ENCODE measurements around the gene APC. TPM values are rescaled to one million over a fixed set of nuclear protein-coding genes. Genes with fewer than 3 reads are reported as not detected.

APC gene
- total and polyA plus RNA-seq, 10 of the 15 experiments (the other 5 are each of a cell fraction or from before 2014, with no cell fraction given), result 3.2 to 23.3 (median 13.8) TPM

- SMC1A ChIA-PET (ENCODE audit: uncharacterized antibody, unreplicated experiment), result interaction anchor here (0.7 to 3.7 kb wide), 8 partner anchors 9 to 60 kb away, joined by 3 to 19 read pairs (median 4); no protein-coding TSS in a partner anchor
- POLR2A ChIA-PET, result interaction anchor here (0.6 to 0.7 kb wide), 3 partner anchors 10 to 50 kb away, joined by 3 read pairs; no protein-coding TSS in a partner anchor
- in situ Hi-C loops (cut with MboI) (no loop called here), intact Hi-C loops (cut with micrococcal nuclease; ENCODE audit: unreplicated experiment) (loop anchor here (10.0 kb wide), 1 partner anchor 217 kb away; no protein-coding TSS in a partner anchor)
- Histone ChIP-seq H2AFZ (ENCODE audit: control insufficient read depth, low read depth, low read length) (no peak overlapping the region), H3K4me3 (no peak overlapping the region), H3K9ac (ENCODE audit: control insufficient read depth, insufficient read depth, low read length) (no peak overlapping the region), H3K27ac (ENCODE audit: control insufficient read depth, insufficient read depth) (no peak overlapping the region), H3K9me3 (replicated peaks; ENCODE audit: control insufficient read depth, insufficient read depth, low read length) (no peaks in the 10 kb centered on the region), H3K36me3 (ENCODE audit: control insufficient read depth in 2 of 2, insufficient read depth in 2 of 2, low read length in 1 of 2) (no peaks in the 10 kb centered on the region), H3K4me1 (ENCODE audit: control insufficient read depth, insufficient read depth, low read length) (no peaks in the 10 kb centered on the region), H3K79me2 (ENCODE audit: control insufficient read depth, insufficient read depth, low read length) (no peaks in the 10 kb centered on the region), H3K4me2 (ENCODE audit: control insufficient read depth, insufficient read depth) (no peak overlapping the region), H4K20me1 (ENCODE audit: control insufficient read depth, insufficient read depth) (no peaks in the 10 kb centered on the region), H3K27me3 (replicated peaks in 1 of 2; ENCODE audit: control insufficient read depth in 2 of 2, insufficient read depth in 2 of 2, low read length in 1 of 2) (no peaks in the 10 kb centered on the region)
- DNase-seq (ENCODE audit: low read depth, low spot score) (no peak), ATAC-seq (no peak), FAIRE-seq (no peak)
- BruUV-seq (replicated peaks), result no TSS peak
- TF ChIP-seq ESRRA (IDR thresholded peaks at IDR 0.05; ENCODE audit: low read length) (no peak), CBX5 (IDR thresholded peaks at IDR 0.05; ENCODE audit: low read depth) (no peak), MLLT1 (IDR thresholded peaks at IDR 0.05) (no peak), CREM (IDR thresholded peaks at IDR 0.05; ENCODE audit: low read depth) (no peak), NR2F1 (conservative IDR thresholded peaks at IDR 0.05) (no peak), SKIL (IDR thresholded peaks at IDR 0.05; ENCODE audit: low read depth, poor library complexity, severe bottlenecking) (no peak), HCFC1 (IDR thresholded peaks at IDR 0.05; ENCODE audit: low read length) (no peak)
- CTCF ChIA-PET, result interaction anchor here (0.9 to 1.5 kb wide), 2 partner anchors 12 to 59 kb away, joined by 3 to 9 read pairs; no protein-coding TSS in a partner anchor
- WGBS (ENCODE audit: insufficient coverage, insufficient replicate concordance, low lambda C conversion rate, missing lambda C conversion rate), result 29% methylated on average over 2 of the region's 2 CpGs
- RAD21 ChIA-PET (ENCODE audit: unreplicated experiment), result interaction anchor here (0.7 to 1.1 kb wide), 2 partner anchors 10 to 59 kb away, joined by 3 to 5 read pairs; no protein-coding TSS in a partner anchor
Measured at GRCh38 chr5:112697833-112698232, 39.9 kb upstream of the APC start.

All from GM12878 (cell line).